K562 (cell line): Measurements from ENCODE around the gene NCDN. TPM values are rescaled to one million over a fixed set of nuclear protein-coding genes. Genes with fewer than 3 reads are reported as not detected.
A peak's percentile ranks its signal among the peaks of the same experiment; 100 is the strongest.

Source experiments
- ATAC-seq: fragments of 200-7000 bp; cut with Tn5 transposase; 3 replicates; pipeline ENCODE4 v1.9.1; 2020; ENCODE audit warnings: moderate library complexity
- BruUV-seq: library from RNA; stranded (reverse); fragments of 400-500 nt; replicated peaks from 2 replicates; lab custom pipeline; 2021; lab: Mats Ljungman, UMichigan
- CTCF ChIA-PET: fragments of 300-600 bp; formaldehyde crosslinking; extraction: SDS; loops from one replicate; lab custom pipeline; 2021; ENCODE audit warnings: low intra/inter-chr PET ratio; lab: Yijun Ruan, JAX
- POLR2A ChIA-PET: fragments of 300-600, 350-650 bp; sonication (Branson Sonifier 250); formaldehyde crosslinking; extraction: SDS; loops from one replicate; lab custom pipeline; 2021; ENCODE audit warnings: antibody characterized with exemption, inconsistent platforms; lab: Yijun Ruan, JAX
- DNase-seq, 4 experiments: peaks; one replicate each; pipeline versions ENCODE4 v3.0.0 to v3.0.0-alpha.2; 2011 to 2018; ENCODE audit warnings: low spot score in 3 of 4, mixed read lengths in 3 of 4; ENCODE audit errors: extremely low read depth in 1 of 4
- FAIRE-seq: peaks from 2 replicates; lab custom pipeline; 2011; peaks lifted over from hg19 to GRCh38; lab: Jason Lieb, UNC
- H2AFZ ChIP-seq: 2 replicates; pipeline ENCODE4 v1.6.0; 2011; ENCODE audit warnings: low read depth, low read length, control low read depth, inconsistent platforms
- H3K27ac ChIP-seq: fragments of 200-600 bp; 3 replicates; pipeline ENCODE4 v1.8.0; 2011; ENCODE audit warnings: low read depth, mild to moderate bottlenecking, control low read depth, inconsistent platforms, low read length, moderate library complexity, mixed read lengths; ENCODE audit errors: extremely low read depth
- H3K27me3 ChIP-seq, 2 experiments: fragments of 300-600 bp in 1 of 2; 2 replicates in 1 of 2; 3 replicates in 1 of 2; pipeline versions ENCODE4 v1.6.0 to v1.8.0; 2011; ENCODE audit warnings: inconsistent platforms in 2 of 2, low read length in 2 of 2, mild to moderate bottlenecking in 1 of 2, mixed read lengths in 1 of 2, moderate library complexity in 1 of 2; ENCODE audit not compliant: control insufficient read depth in 2 of 2, insufficient read depth in 2 of 2
- H3K36me3 ChIP-seq: fragments of 300-600 bp; 3 replicates; pipeline ENCODE4 v1.8.0; 2011; ENCODE audit warnings: mild to moderate bottlenecking, low read length, inconsistent platforms; ENCODE audit not compliant: control insufficient read depth, insufficient read depth
- H3K4me1 ChIP-seq, 2 experiments: fragments of 200-600 bp in 1 of 2; replicated peaks in 1 of 2; 2 replicates in 1 of 2; 3 replicates in 1 of 2; pipeline versions ENCODE4 v1.5.1 to v1.8.0; 2011; ENCODE audit warnings: inconsistent platforms in 2 of 2, low read length in 2 of 2, mild to moderate bottlenecking in 1 of 2, mixed read lengths in 1 of 2, moderate library complexity in 1 of 2; ENCODE audit not compliant: control insufficient read depth in 2 of 2, insufficient read depth in 2 of 2
- H3K4me2 ChIP-seq: 2 replicates; pipeline ENCODE4 v1.6.1; 2011; ENCODE audit warnings: low read length, control low read depth, inconsistent platforms, mixed read lengths; ENCODE audit not compliant: insufficient read depth
- H3K4me3 ChIP-seq: fragments of 200-600 bp; sonication (generic), shearing (Covaris generic); 2 replicates; pipeline ENCODE4 v1.5.1; 2016; ENCODE audit warnings: control low read depth, inconsistent platforms
- H3K79me2 ChIP-seq: fragments of 200-600 bp; 3 replicates; pipeline ENCODE4 v1.8.0; 2011; ENCODE audit warnings: low read length, inconsistent platforms; ENCODE audit not compliant: control insufficient read depth, insufficient read depth
- H3K9ac ChIP-seq, 2 experiments: 2 replicates each; pipeline versions ENCODE4 v1.6.0 to v1.6.1; 2011; ENCODE audit warnings: low read depth in 2 of 2, low read length in 2 of 2, control low read depth in 1 of 2, inconsistent platforms in 1 of 2, mild to moderate bottlenecking in 1 of 2, mixed read lengths in 1 of 2; ENCODE audit not compliant: insufficient read depth in 1 of 2
- H3K9me1 ChIP-seq: one replicate; pipeline ENCODE4 v1.6.0; 2011; ENCODE audit warnings: inconsistent platforms, mild to moderate bottlenecking, low read length, moderate library complexity; ENCODE audit not compliant: control insufficient read depth, insufficient read depth
- H3K9me3 ChIP-seq: replicated peaks from 2 replicates; pipeline ENCODE4 v1.5.1; 2011; ENCODE audit warnings: low read depth, low read length, inconsistent platforms; ENCODE audit not compliant: control insufficient read depth, insufficient read depth
- H4K20me1 ChIP-seq: replicated peaks from 2 replicates; pipeline ENCODE4 v1.6.1; 2011; ENCODE audit warnings: low read length, inconsistent platforms, mixed read lengths; ENCODE audit not compliant: control insufficient read depth, insufficient read depth
- BCLAF1 ChIP-seq, 2 experiments: fragments of 450-650 bp in 1 of 2; IDR thresholded peaks; 2 replicates each; pipeline ENCODE4 v1.6.1; 2011 to 2017; ENCODE audit warnings: low read depth in 2 of 2, antibody characterized with exemption in 1 of 2, borderline replicate concordance in 1 of 2, low read length in 1 of 2, mild to moderate bottlenecking in 1 of 2, mixed read lengths in 1 of 2; ENCODE audit not compliant: control insufficient read depth in 1 of 2
- CCNT2 ChIP-seq: IDR thresholded peaks from 2 replicates; pipeline ENCODE4 v1.6.1; 2011; ENCODE audit warnings: borderline replicate concordance, low read depth, mild to moderate bottlenecking, moderate library complexity, mixed read lengths, low read length; ENCODE audit not compliant: insufficient read length; ENCODE audit errors: extremely low read depth
- CHAMP1 ChIP-seq: fragments of 450-650 bp; IDR thresholded peaks from 2 replicates; pipeline ENCODE4 v1.6.1; 2016; ENCODE audit warnings: mild to moderate bottlenecking
- CHD1 ChIP-seq: fragments of 200-600 bp; sonication (generic); IDR thresholded peaks from one replicate; pipeline ENCODE4 v1.6.1; 2012; ENCODE audit warnings: mild to moderate bottlenecking, moderate library complexity, low read length, inconsistent platforms
- GTF2B ChIP-seq: IDR thresholded peaks from 2 replicates; pipeline ENCODE4 v1.6.1; 2011; ENCODE audit not compliant: insufficient read length; ENCODE audit errors: extremely low read depth
- ILF3 ChIP-seq: fragments of 450-650 bp; IDR thresholded peaks from 2 replicates; pipeline ENCODE4 v1.6.1; 2018; ENCODE audit warnings: antibody characterized with exemption, mild to moderate bottlenecking, moderate library complexity, borderline replicate concordance
- KAT8 ChIP-seq: fragments of 450-650 bp; IDR thresholded peaks from 2 replicates; pipeline ENCODE4 v1.6.1; 2016; ENCODE audit warnings: low read depth, mild to moderate bottlenecking
- KLF1 ChIP-seq: fragments of 450-650 bp; IDR thresholded peaks from 2 replicates; pipeline ENCODE4 v1.6.1; 2016; ENCODE audit warnings: missing genetic modification characterization, missing compliant biosample characterization
- RBBP5 ChIP-seq: fragments of 200-600 bp; sonication (generic); IDR thresholded peaks from 2 replicates; pipeline ENCODE4 v1.6.1; 2012; ENCODE audit warnings: borderline replicate concordance, mild to moderate bottlenecking, low read length, control low read depth, inconsistent platforms; ENCODE audit not compliant: insufficient read depth, poor library complexity, severe bottlenecking
- RBFOX2 ChIP-seq: fragments of 200-400 bp; formaldehyde crosslinking; IDR thresholded peaks from 2 replicates; pipeline ENCODE4 v1.6.1; 2017; ENCODE audit warnings: low read depth, mild to moderate bottlenecking, low read length, moderate library complexity
- SIN3B ChIP-seq: fragments of 450-650 bp; IDR thresholded peaks from 2 replicates; pipeline ENCODE4 v1.6.1; 2017; ENCODE audit warnings: low read depth, mild to moderate bottlenecking, moderate library complexity
- SOX6 ChIP-seq: fragments of 450-650 bp; IDR thresholded peaks from 2 replicates; pipeline ENCODE4 v1.6.1; 2014; ENCODE audit warnings: mild to moderate bottlenecking
- SREBF1 ChIP-seq: fragments of 150-350 bp; IDR thresholded peaks from 2 replicates; pipeline ENCODE4 v1.6.1; 2014; ENCODE audit warnings: antibody characterized with exemption, low read depth, low read length, borderline replicate concordance
- ZBTB43 ChIP-seq: sonication (generic); formaldehyde crosslinking; IDR thresholded peaks from 2 replicates; pipeline ENCODE4 v1.8.0; 2023; ENCODE audit warnings: mild to moderate bottlenecking, missing genetic modification reagents
- ZFPM2 ChIP-seq: fragments of 250-450 bp; sonication (Bioruptor Pico); IDR thresholded peaks from 2 replicates; pipeline ENCODE4 v1.5.1; 2022; ENCODE audit warnings: mild to moderate bottlenecking
- WGBS: fragments of 100-300 bp; shearing (Covaris generic); methylation state at CpG from one replicate; pipeline ENCODE4 v1.1.6; 2016; ENCODE audit warnings: low coverage, mixed read lengths; ENCODE audit not compliant: insufficient coverage; ENCODE audit errors: missing lambda C conversion rate; 5-methylcytosine and 5-hydroxymethylcytosine counted together
- in situ Hi-C: fragments of 300-500 bp; cut with MboI; formaldehyde crosslinking; loops from 4 replicates; pipeline ENCODE4 v1.15.0; 2018; ENCODE audit warnings: inconsistent platforms, mixed read lengths
- intact Hi-C: fragments of 100-400 bp; cut with micrococcal nuclease; formaldehyde crosslinking; loops from 2 replicates; pipeline ENCODE4 v1.14.2; 2022
- polyA plus RNA-seq, 8 experiments: library from polyadenylated mRNA; depleted of rRNA in 4 of 8; stranded (reverse) in 5 of 8; unstranded in 3 of 8; fragments of >200 nt; fragmentation: Nextera tagmentation in 2 of 8; fragmentation: Illumina TruSeq in 1 of 8; extraction: Ambion mirVana in 2 of 8; extraction: Trizol in 1 of 8; gene quantifications; 2 replicates each; pipeline versions ENCODE4 v1.2.1 to v1.2.3, GENCODE V29; 2011 to 2014; ENCODE audit warnings: inconsistent platforms in 1 of 8, missing spikeins in 1 of 8
- total RNA-seq, 7 experiments: library from RNA; depleted of rRNA in 6 of 7; stranded (reverse); fragments of >200 nt in 6 of 7; fragmentation: Illumina TruSeq in 2 of 7; extraction: Trizol in 2 of 7; gene quantifications; 2 replicates each; pipeline versions ENCODE4 v1.2.1 to v1.2.3, GENCODE V29; 2011 to 2021; ENCODE audit warnings: low replicate concordance in 1 of 7

NCDN gene
- total and polyA plus RNA-seq, 9 of the 15 experiments (the other 6 are each of a cell fraction or from before 2014, with no cell fraction given) = 1.9 to 35.1 (median 10.7) TPM

- H3K27me3 ChIP-seq = no peaks in the 10 kb centered on the region
- H3K27ac ChIP-seq = no peak overlapping the region
- CTCF ChIA-PET = no interaction called here
- no peaks in the 10 kb centered on the region for H3K9me3 ChIP-seq
- H3K79me2 ChIP-seq = no peaks in the 10 kb centered on the region
- H3K9ac ChIP-seq = no peak overlapping the region
- no peak overlapping the region for H3K4me3 ChIP-seq
- 19% methylated on average over 4 of the region's 4 CpGs for WGBS
- ATAC-seq (no peak), DNase-seq (no peak), FAIRE-seq (no peak)
- H3K4me1 ChIP-seq = peaks cover 6 to 23% of the 10 kb centered on the region in 2 experiments
- H3K36me3 ChIP-seq = no peaks in the 10 kb centered on the region
- no peak overlapping the region for H3K4me2 ChIP-seq
- POLR2A ChIA-PET = interaction anchor here (0.7 to 1.8 kb wide), 4 partner anchors 9 to 196 kb away, joined by 3 to 6 read pairs (median 3); no protein-coding TSS in a partner anchor
- no peak overlapping the region for H2AFZ ChIP-seq
- in situ Hi-C loops (no loop called here), intact Hi-C loops (no loop called here)
- no TSS peak for BruUV-seq
- H4K20me1 ChIP-seq = no peaks in the 10 kb centered on the region
- H3K9me1 ChIP-seq = no peaks in the 10 kb centered on the region
- TF ChIP-seq GTF2B (peak; percentile 26), ZBTB43 (CRISPR knock-in tag) (no peak), SOX6 (no peak), CHD1 (no peak), ZFPM2 (CRISPR knock-in tag) (no peak), KAT8 (no peak), SREBF1 (no peak), CCNT2 (no peak), ILF3 (peak; percentile 85), RBFOX2 (peak; percentile 55), BCLAF1 (IDR thresholded peaks at IDR 0.05; ENCODE audit: borderline replicate concordance in 1 of 2, control insufficient read depth in 1 of 2, low read depth in 2 of 2, low read length in 1 of 2) (peak in 1 of 2 experiments; percentile 84; a peak in 1 of 4 replicates), KLF1 (tag) (no peak), CHAMP1 (no peak), RBBP5 (no peak), SIN3B (no peak)
Observed at GRCh38 chr1:35580949-35581388, 23.4 kb downstream of the NCDN start.
